ENCODE measurements around the gene PRRG4.
A peak's percentile ranks its signal among the peaks of the same experiment; 100 is the strongest.
"Not testable (repeated sequence)": the region's sequence is repeated elsewhere in the genome, so short reads cannot be mapped to it uniquely, and the experiment has no call there.

Gene PRRG4

DNA sequence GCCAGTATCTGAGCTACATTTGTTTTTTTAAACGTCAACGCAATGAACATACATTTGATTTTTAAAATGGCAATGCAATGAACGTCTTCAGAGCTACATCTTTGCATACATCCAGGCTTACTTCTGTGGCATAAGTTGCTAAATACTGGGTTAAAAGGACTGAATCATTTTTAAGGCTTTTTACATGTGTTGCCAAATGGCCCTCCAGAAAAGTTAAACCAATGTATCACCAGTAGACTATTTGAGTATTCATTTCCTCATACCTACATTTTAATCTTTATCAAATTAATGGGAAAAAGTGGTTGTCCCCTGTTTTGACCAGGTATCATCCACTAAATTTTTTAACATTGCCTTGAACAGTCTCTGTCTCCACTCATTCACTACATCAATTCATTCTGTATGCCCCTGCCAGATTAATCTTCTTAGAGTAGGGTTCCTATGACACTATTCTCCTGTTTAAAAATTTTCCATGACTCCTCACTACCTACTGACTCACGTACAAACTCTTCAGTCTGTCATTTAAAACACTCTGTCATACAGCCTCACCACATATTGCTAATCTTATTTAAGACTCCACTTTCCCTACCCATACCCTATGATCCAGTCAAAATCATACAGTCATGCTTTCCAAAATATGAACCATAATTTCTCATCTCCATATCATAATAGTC is 12.4 kb upstream of the PRRG4 start:
- Histone ChIP-seq H3K36me3 (ENCODE audit: control insufficient read depth, insufficient read depth, low read length, severe bottlenecking) (no peaks in the 10 kb centered on the region), H3K27me3 (replicated peaks; ENCODE audit: control insufficient read depth, insufficient read depth, low read length) (no peaks in the 10 kb centered on the region), H3K4me3 (ENCODE audit: low read length) (no peak overlapping the region), H3K9ac (ENCODE audit: low read length) (no peak overlapping the region), H3K9me3 (ENCODE audit: control insufficient read depth, low read length) (no peaks in the 10 kb centered on the region), H3K4me1 (ENCODE audit: control insufficient read depth, insufficient read depth, low read length) (peaks cover 24% of the 10 kb centered on the region)
- DNase-seq (ENCODE audit: low read depth), result no peak

DNA sequence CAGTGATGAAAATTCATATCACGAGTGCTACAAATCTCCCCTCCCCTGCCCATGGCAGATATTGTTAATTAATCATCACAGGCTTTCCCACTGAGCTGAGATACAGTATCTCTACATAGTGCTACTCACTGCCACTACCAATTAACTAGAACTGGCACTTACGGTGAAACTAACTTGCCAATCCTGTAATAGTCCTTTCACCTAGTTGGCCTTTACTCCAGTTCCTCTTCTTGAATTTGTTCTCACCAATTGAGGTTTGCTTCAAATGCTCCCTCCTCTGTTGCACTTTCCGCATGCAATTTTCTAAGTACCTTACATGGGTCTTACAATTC is 11.9 kb upstream of the PRRG4 start:
- H3K4me1 ChIP-seq (ENCODE audit: control insufficient read depth, insufficient read depth, low read length), result peaks cover 24% of the 10 kb centered on the region
- DNase-seq (ENCODE audit: low read depth), result no peak
- no peak overlapping the region for H3K4me3 ChIP-seq (ENCODE audit: low read length)
- no peaks in the 10 kb centered on the region for H3K27me3 ChIP-seq (replicated peaks; ENCODE audit: control insufficient read depth, insufficient read depth, low read length)
- H3K36me3 ChIP-seq (ENCODE audit: control insufficient read depth, insufficient read depth, low read length, severe bottlenecking), result no peaks in the 10 kb centered on the region
- H3K9me3 ChIP-seq (ENCODE audit: control insufficient read depth, low read length), result no peaks in the 10 kb centered on the region
- no peak overlapping the region for H3K9ac ChIP-seq (ENCODE audit: low read length)

DNA sequence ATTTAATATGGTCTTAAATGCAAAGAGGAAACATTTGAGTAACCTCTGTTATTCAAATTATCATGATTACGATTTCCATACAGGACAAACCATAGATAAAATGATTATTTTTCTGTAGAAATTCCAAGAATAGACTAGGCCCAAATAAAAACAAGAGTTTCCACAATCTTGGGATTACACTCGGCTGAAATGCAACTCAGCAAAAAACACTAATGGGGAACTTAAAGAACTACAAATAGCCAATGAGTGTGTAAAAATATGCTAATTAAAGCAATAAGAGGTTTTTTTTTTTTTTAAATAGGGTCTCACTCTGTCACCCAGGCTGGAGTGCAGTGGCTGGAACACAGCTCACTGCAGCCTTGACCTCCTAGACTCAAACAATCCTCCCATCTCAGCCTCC is 10.5 kb upstream of the PRRG4 start:
- Histone ChIP-seq H3K9me3 (ENCODE audit: control insufficient read depth, low read length) (no peaks in the 10 kb centered on the region), H3K36me3 (ENCODE audit: control insufficient read depth, insufficient read depth, low read length, severe bottlenecking) (no peaks in the 10 kb centered on the region), H3K27me3 (replicated peaks; ENCODE audit: control insufficient read depth, insufficient read depth, low read length) (no peaks in the 10 kb centered on the region), H3K4me1 (ENCODE audit: control insufficient read depth, insufficient read depth, low read length) (peaks cover 24% of the 10 kb centered on the region), H3K4me3 (ENCODE audit: low read length) (no peak overlapping the region), H3K9ac (ENCODE audit: low read length) (no peak overlapping the region)
- no peak for DNase-seq (ENCODE audit: low read depth)

DNA sequence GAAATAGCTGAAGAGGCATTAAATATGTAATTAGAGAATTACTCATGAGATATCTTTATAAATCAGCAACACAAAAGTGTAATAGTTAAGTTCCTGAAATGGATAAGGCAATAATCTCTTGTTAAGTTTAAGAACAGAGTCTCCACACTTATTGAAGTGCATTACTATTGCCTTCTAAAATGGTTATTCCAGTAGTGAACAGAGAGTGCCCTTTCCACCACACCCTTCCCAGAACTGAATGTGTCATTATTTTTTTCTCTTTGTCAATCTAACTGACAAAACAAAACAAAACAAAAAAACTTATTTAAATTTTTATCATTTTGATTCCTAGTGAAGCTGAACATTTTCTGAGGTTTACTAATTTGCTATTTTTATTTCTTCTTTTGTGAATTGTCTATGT is 9.2 kb upstream of the PRRG4 start:
- H3K9ac ChIP-seq (ENCODE audit: low read length), result no peak overlapping the region

DNA sequence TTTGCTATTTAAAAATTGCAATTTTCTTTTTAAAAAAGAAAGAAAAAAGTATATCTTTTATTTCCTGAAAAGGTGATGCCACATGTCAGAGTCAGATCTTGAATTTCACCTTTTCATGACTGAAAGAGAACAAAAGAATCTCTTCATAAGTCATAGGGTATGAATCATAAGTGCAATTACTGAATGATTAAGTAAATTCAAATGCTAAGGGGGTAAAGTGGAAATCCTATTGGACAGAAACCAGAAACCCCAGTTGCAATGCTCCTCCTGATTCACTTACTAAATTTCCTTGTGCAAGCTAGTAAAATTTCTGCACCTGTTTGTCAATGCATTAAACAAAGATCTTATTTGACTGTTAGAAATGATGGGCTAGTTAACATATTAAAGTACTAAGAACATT is 8.2 kb upstream of the PRRG4 start:
- no peak for DNase-seq (ENCODE audit: low read depth)
- Histone ChIP-seq H3K27me3 (replicated peaks; ENCODE audit: control insufficient read depth, insufficient read depth, low read length) (no peaks in the 10 kb centered on the region), H3K4me1 (ENCODE audit: control insufficient read depth, insufficient read depth, low read length) (peaks cover 24% of the 10 kb centered on the region), H3K36me3 (ENCODE audit: control insufficient read depth, insufficient read depth, low read length, severe bottlenecking) (no peaks in the 10 kb centered on the region), H3K9me3 (ENCODE audit: control insufficient read depth, low read length) (no peaks in the 10 kb centered on the region), H3K9ac (ENCODE audit: low read length) (no peak overlapping the region), H3K4me3 (ENCODE audit: low read length) (no peak overlapping the region)

More for the DNA sequence above, 9.2 kb upstream of the PRRG4 start:
- DNase-seq (ENCODE audit: low read depth), result no peak
- Histone ChIP-seq H3K36me3 (ENCODE audit: control insufficient read depth, insufficient read depth, low read length, severe bottlenecking) (no peaks in the 10 kb centered on the region), H3K4me3 (ENCODE audit: low read length) (no peak overlapping the region), H3K4me1 (ENCODE audit: control insufficient read depth, insufficient read depth, low read length) (peaks cover 24% of the 10 kb centered on the region), H3K27me3 (replicated peaks; ENCODE audit: control insufficient read depth, insufficient read depth, low read length) (no peaks in the 10 kb centered on the region), H3K9me3 (ENCODE audit: control insufficient read depth, low read length) (no peaks in the 10 kb centered on the region)

DNA sequence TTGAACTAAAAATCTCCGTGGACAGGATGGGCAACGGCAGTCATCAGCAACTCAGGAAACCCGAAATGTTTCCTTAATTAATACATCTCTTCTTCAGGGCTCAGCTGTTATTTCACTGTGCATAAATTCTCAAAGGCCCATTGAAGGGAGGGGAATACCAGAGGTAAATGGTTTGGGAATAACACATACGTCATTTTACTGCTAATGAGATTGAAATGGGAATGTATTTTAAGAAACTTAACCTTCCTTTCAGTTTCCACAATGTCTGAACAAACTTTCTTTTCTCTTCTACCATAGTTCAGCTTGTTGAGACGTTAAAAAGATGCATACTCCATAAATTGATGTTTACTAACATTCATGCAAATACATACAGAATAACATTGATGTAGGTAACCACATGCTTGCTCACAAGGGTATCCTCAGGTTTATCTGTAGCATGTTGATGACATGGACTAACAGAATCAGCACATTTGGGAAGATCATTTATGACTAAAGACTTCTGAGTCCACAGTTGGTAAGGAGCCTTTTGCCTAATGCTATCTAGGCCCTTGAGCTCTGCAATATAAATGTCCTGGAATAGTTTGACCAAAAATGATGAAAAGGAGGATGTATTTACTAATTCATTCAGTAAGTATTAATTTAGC is 7.7 kb upstream of the PRRG4 start:
- no peaks in the 10 kb centered on the region for H3K36me3 ChIP-seq (ENCODE audit: control insufficient read depth, insufficient read depth, low read length, severe bottlenecking)
- DNase-seq (ENCODE audit: low read depth), result no peak
- H3K4me3 ChIP-seq (ENCODE audit: low read length), result no peak overlapping the region

DNA sequence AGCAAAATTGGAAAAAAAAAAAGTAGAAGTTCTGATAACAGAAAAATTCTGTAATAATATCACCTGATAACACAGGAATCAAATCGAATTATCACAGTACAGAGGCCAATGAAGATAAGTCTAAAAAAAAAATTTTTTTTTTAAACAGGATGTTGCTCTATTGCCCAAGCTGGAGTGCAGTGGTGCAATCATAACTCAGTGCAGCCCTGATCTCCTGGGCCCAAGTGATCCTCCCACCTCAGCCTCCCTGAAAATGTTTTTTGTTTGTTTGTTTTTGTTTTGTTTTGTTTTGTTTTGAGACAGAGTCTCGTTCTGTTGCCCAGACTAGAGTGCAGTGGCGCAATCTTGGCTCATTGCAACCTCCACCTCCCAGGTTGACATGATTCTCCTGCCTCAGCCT is 6.1 kb upstream of the PRRG4 start:
- not testable (repeated sequence) for H3K9me3 ChIP-seq (ENCODE audit: control insufficient read depth, low read length); DNase-seq (ENCODE audit: low read depth); H3K36me3 ChIP-seq (ENCODE audit: control insufficient read depth, insufficient read depth, low read length, severe bottlenecking); H3K4me3 ChIP-seq (ENCODE audit: low read length); H3K27me3 ChIP-seq (replicated peaks; ENCODE audit: control insufficient read depth, insufficient read depth, low read length); H3K9ac ChIP-seq (ENCODE audit: low read length)
- peaks cover 12% of the 10 kb centered on the region for H3K4me1 ChIP-seq (ENCODE audit: control insufficient read depth, insufficient read depth, low read length)

More for the DNA sequence above, 7.7 kb upstream of the PRRG4 start:
- Histone ChIP-seq H3K9me3 (ENCODE audit: control insufficient read depth, low read length) (no peaks in the 10 kb centered on the region), H3K4me1 (ENCODE audit: control insufficient read depth, insufficient read depth, low read length) (peaks cover 23% of the 10 kb centered on the region), H3K27me3 (replicated peaks; ENCODE audit: control insufficient read depth, insufficient read depth, low read length) (no peaks in the 10 kb centered on the region), H3K9ac (ENCODE audit: low read length) (no peak overlapping the region)

DNA sequence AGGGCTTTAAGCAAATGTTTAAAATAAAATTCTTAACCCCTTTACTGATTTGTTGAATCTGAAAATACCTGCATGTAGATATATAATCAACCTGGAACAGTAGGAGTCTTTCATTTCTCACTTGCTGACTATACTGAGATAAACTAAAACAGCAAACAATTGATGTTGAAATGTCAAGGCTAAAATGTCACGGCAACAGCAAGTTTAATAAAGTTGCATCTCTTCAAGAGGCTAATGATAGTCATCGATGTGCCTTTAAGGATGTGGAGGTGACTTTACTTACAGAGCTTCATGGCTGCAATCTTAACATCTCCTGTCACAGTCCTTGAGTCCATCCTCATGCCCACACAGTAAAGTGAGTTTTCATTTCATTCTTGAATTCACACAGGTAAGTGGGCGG is 3.6 kb upstream of the PRRG4 start:
- Histone ChIP-seq H3K36me3 (ENCODE audit: control insufficient read depth, insufficient read depth, low read length, severe bottlenecking) (no peaks in the 10 kb centered on the region), H3K9me3 (ENCODE audit: control insufficient read depth, low read length) (no peaks in the 10 kb centered on the region), H3K27me3 (replicated peaks; ENCODE audit: control insufficient read depth, insufficient read depth, low read length) (no peaks in the 10 kb centered on the region), H3K4me1 (ENCODE audit: control insufficient read depth, insufficient read depth, low read length) (peaks cover 13% of the 10 kb centered on the region), H3K4me3 (ENCODE audit: low read length) (no peak overlapping the region), H3K9ac (ENCODE audit: low read length) (no peak overlapping the region)
- DNase-seq (ENCODE audit: low read depth), result no peak

DNA sequence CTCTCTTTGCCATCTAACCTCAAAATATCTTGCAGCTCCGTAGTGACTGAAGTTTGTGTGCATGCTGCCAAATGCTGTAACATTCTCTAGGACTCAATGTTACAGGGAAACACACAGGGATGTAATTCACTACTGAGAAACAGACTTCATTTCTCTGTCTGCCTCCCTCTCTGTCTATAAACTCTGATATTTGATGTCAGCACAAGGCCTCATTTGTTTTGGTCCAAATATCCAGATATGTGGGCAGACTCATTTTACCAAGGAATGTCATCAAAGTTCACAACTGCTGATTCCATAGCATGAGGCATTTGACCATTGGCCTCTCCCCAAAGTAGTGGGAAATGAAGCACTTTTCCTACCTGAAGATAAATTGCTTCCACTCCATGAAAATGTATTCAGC is 2.5 kb upstream of the PRRG4 start:
- Histone ChIP-seq H3K36me3 (ENCODE audit: control insufficient read depth, insufficient read depth, low read length, severe bottlenecking) (no peaks in the 10 kb centered on the region), H3K9me3 (ENCODE audit: control insufficient read depth, low read length) (no peaks in the 10 kb centered on the region), H3K9ac (ENCODE audit: low read length) (no peak overlapping the region), H3K4me3 (ENCODE audit: low read length) (no peak overlapping the region), H3K4me1 (ENCODE audit: control insufficient read depth, insufficient read depth, low read length) (peaks cover 6% of the 10 kb centered on the region), H3K27me3 (replicated peaks; ENCODE audit: control insufficient read depth, insufficient read depth, low read length) (no peaks in the 10 kb centered on the region)
- no peak for DNase-seq (ENCODE audit: low read depth)

DNA sequence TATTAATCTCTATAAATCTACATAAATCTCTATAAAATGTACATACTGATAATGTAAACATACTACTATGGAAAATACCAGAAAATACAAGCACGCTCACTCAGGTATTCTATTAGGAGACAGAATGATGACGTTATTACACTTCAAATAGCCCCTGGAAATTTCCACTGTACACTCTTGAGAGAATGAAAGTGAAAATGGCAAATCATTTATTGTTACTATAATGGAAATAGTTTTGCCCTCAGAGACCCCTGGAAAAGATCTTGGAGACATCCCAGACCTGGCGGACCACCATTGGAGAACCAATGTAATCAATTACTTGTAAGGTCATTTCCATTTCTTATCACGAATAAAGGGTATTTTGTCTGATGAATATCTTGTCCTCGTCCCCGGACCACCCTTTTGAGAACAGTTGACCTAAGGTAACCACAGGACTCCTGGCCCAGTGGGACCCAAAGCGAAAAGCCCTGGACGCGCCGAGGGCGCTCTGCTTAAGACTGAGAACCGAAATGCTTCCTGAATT is 509 bp upstream of the PRRG4 start:
- H3K9ac ChIP-seq (ENCODE audit: low read length), result peak overlapping the region; percentile 71
- H3K4me1 ChIP-seq (ENCODE audit: control insufficient read depth, insufficient read depth, low read length), result peaks cover 6% of the 10 kb centered on the region
- H3K27me3 ChIP-seq (replicated peaks; ENCODE audit: control insufficient read depth, insufficient read depth, low read length), result no peaks in the 10 kb centered on the region
- H3K9me3 ChIP-seq (ENCODE audit: control insufficient read depth, low read length), result no peaks in the 10 kb centered on the region
- H3K36me3 ChIP-seq (ENCODE audit: control insufficient read depth, insufficient read depth, low read length, severe bottlenecking), result no peaks in the 10 kb centered on the region
- peak; percentile 53 for DNase-seq (ENCODE audit: low read depth)
- peak overlapping the region; percentile 85 for H3K4me3 ChIP-seq (ENCODE audit: low read length)

DNA sequence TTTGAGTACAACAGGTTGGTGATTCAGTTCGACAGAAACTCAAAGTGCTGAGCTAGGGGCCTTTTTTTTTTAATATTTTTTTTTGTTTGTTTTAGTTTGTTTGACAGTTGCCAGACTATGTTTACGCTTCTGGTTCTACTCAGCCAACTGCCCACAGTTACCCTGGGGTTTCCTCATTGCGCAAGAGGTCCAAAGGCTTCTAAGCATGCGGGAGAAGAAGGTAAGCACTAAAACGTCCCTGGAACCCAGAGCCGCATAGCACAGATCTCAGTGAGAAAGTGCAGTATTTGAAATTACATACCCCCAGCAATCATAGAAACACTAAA is 649 bp downstream of the PRRG4 start:
- H3K36me3 ChIP-seq (ENCODE audit: control insufficient read depth, insufficient read depth, low read length, severe bottlenecking), result no peaks in the 10 kb centered on the region
- DNase-seq (ENCODE audit: low read depth), result peak; percentile 20
- no peaks in the 10 kb centered on the region for H3K9me3 ChIP-seq (ENCODE audit: control insufficient read depth, low read length)
- peak overlapping the region; percentile 85 for H3K4me3 ChIP-seq (ENCODE audit: low read length)
- peaks cover 6% of the 10 kb centered on the region for H3K4me1 ChIP-seq (ENCODE audit: control insufficient read depth, insufficient read depth, low read length)
- H3K27me3 ChIP-seq (replicated peaks; ENCODE audit: control insufficient read depth, insufficient read depth, low read length), result no peaks in the 10 kb centered on the region
- no peak overlapping the region for H3K9ac ChIP-seq (ENCODE audit: low read length)

DNA sequence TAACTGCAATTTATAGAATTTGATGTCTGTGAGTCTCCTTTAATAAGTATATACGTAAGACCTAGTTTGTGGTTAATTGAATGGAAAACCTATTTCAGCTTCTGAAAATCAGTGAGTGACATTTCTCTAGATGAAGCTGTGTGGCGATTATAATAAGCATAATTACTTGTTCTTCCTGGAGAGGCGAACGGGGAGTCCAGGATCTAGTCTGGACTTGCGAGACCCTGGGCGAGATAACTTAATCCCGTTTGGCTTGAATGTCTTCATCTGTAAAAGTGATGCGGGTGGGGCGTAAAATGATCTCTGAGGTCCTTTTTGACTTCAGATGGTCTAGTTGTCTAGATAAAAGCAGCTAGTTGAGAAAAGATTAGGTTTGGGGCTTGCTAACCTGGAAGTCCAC is 1.1 kb downstream of the PRRG4 start:
- Histone ChIP-seq H3K9me3 (ENCODE audit: control insufficient read depth, low read length) (no peaks in the 10 kb centered on the region), H3K4me3 (ENCODE audit: low read length) (no peak overlapping the region)

More for the DNA sequence above, 1.1 kb downstream of the PRRG4 start:
- peaks cover 6% of the 10 kb centered on the region for H3K4me1 ChIP-seq (ENCODE audit: control insufficient read depth, insufficient read depth, low read length)
- no peaks in the 10 kb centered on the region for H3K36me3 ChIP-seq (ENCODE audit: control insufficient read depth, insufficient read depth, low read length, severe bottlenecking)
- DNase-seq (ENCODE audit: low read depth), result no peak
- no peak overlapping the region for H3K9ac ChIP-seq (ENCODE audit: low read length)
- H3K27me3 ChIP-seq (replicated peaks; ENCODE audit: control insufficient read depth, insufficient read depth, low read length), result no peaks in the 10 kb centered on the region

All from adipocyte (in vitro differentiated cells).